Hindlimb muscle (tissue), 1 donor: ENCODE results near the gene BCR. TPM values are rescaled to one million over a fixed set of nuclear protein-coding genes. Genes with fewer than 3 reads are reported as not detected.

Experiments
- DNase-seq: peaks from one replicate; pipeline ENCODE4 v3.0.0-alpha.2; 2013
- polyA plus RNA-seq: library from polyadenylated mRNA; unstranded; fragments of 120-200 nt; gene quantifications from one replicate; pipeline ENCODE4 v1.2.1, GENCODE V29; 2013; ENCODE audit not compliant: insufficient read length

Gene BCR
- polyA plus RNA-seq, 1 donor: 18.6 TPM

DNA sequence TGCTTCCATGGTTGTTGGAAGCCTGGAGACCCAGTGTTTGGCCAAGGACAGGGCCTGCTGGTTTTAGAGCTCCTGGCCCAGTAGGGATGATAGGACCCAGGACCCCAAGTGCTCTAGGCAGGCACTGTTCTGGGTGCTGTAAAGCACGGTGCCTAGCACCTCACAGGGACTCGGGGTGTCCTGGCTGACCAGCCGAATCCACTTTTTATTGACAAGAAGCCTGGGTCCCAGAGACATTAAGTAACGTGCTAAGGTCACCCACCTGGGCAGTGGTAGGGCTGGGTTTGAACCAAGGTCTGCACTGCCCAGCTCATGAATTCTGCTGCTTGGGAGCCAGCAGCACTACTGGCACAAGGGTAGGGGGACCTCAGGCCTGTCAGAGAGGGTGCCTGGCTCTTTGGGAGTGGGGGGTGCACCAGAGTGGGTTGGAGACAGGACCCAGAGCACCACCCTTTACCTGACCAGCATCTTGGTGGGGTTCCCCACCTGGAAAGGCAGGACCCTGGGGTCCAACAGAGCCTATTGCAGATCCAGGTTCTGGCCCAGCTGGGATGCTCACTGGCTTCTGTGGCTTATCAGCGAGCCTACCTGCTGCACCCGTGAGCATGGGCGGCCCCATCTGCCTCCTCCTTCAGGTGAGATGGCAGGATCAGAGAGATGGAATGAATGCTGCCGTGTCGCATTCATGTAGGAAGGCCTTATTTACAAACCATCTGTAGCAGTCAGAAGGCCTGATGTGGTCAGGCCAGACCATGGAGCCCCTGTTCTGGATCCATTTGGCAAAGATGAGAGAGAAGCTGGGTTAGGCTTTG, 52.0 kb downstream of the BCR start:
- DNase-seq: no peak

DNA sequence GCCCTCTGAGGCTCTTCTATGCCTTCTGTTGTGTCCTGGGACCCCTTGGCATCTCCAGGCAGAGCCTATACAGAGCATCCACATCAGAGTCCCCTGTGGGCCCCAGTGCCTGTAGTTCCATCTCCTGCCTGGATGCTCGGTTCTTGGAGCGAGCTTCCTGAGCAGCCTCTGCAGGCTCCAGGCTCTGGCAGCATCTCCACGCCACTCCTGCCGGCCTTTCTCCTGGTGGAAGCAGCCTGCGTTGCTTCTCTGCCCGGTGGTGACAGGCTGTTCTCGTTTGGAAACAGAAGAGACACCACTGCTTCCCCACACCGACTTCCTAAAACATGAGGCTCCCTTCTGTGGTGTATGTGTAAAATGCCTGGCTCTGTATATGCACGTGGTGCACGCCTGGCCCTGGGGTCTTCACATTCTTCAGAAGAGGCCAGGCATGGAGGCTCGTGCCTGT, 52.8 kb downstream of the BCR start:
- DNase-seq: no peak

DNA sequence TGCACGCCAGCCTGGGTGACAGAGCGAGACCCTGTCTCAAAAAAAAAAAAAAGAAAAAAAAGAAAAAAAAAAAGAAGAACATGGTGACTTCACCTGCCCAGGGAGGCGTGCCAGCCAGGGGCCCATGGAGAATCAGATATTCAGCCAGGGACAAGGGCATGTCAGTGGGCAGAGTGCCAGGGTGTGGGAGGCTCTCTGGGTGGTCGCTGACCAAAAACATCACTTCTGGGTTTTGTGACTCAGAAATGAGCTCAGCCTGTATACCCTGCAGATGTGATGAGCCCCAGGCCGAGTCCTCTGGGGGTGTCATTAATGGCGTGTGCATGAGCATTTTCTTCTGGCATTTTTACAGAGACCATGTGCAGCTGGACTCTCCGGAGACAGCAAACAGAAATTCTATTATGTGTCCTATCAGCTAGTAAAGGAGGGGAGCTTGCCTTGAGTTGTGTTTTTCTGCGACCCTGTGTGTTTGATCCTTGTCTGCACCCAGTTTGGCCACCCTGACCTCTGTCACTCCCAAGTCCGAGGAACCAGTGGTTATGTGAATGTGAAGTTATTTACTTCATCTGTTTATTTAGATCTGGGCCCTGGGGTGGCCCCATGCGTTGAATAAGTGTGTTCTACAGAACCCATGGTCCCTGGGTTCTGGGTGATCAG, 53.6 kb downstream of the BCR start:
- DNase-seq: no peak

DNA sequence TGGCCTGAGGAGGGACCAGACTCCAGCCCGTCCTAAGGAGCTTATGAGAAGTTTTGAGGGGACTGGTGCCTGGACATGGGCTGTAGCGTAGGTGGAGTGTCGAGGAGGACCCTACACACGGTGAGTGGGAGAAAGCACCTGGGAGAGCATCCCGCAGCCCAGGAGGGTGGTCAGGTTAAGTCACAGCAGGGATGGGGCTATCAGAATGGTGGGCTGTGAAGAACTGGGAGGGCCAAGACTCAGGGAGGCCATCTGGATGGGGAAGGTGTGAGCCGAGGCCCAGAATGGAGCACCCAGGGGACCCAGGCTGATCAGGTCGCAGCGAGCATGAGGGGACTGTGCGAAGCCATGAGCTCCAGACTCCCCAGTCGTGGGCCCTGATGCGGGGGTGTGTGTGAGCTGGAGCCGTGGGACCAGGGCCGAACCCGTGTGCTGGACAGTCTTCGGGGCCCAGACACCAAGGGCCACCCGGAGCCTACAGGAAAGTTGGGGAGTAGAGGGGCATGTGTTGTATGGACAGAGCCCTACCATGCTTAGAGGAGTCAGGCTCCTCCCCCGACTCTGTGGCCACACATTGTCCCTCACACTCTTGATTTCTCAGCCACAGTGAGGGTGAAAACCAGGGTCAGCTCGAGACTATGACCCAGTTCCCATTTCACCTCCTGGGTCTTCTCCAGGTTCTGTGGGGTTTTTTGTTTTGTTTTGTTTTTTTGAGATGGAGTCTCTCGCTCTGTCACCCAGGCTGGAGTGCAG, 54.3 kb downstream of the BCR start:
- DNase-seq: no peak

- DNase-seq: no peak
These were observed 55.1 kb downstream of the BCR start for GRCh38 chr22:23235425-23235824.

GRCh38 chr22:23236026-23236425, 55.7 kb downstream of the BCR start:
- DNase-seq: no peak

DNA sequence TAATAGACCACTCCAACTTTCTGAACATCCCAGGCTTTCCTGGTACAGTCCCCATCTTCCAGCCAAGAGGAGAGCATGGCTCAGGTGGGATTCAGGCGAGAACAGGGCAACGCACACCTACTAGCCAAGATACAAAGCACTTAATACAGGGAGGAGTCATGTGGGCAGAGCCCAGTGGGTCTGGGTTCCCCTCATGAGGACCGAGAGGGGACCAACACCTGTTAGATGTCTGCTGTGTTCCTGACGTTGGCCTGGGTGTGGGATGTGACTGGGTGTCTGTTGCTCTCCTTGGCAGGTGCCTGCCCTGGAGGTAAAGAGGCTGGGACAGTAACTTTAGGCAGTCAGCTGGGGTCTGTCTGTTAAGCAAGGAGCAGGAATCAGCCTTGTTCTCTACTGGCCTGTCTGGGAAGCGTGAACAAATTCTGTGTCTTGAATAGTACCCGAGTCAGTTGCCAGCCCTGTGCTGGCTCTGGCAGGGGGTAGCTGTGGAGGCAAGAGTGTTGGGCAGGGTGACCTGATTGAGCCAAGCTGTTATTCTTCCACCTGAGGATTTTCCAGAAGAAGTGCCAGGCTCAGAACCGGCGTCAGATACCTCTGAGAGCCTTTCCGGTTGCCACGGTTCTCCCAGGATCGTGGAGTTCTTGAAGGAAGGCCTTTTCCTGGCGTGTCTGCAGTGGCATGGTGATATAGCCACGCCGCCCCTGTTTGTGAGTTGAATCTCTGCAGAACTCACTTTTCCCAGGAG, 56.3 kb downstream of the BCR start:
- no peak for DNase-seq

DNA sequence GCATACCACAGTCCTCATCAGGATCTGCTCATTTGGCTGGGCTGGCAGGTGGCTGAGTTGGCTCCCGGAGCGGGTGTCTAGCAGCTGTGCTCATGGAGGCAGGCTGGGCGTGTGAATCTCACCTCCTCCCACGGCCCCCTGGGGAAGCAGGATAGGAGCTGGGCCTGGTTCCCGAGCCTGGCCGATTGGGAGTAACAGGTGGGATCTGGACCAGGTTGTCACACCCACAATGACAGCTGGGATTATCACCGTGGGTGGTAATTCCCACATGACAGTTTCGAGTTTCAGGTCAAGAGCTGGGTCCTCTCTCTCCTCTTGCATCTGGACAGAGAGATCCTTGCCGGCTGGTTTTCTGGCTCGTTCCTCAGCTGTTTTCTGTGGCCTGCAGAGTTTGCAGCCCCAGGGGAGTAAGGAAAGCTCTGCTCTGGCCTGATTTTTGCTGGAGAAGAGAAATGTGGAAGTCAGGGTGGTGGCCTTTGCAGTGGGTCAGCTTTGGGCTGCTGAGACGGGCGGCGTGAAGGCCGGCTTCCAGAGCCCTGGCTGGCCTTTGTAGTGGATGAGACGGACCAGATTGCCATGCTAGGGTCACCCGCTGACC, 57.0 kb downstream of the BCR start:
- peak; percentile 83 for DNase-seq

GRCh38 chr22:23237841-23238240, 57.5 kb downstream of the BCR start:
- DNase-seq: no peak

GRCh38 chr22:23238707-23239106, 58.4 kb downstream of the BCR start:
- no peak for DNase-seq

- no peak for DNase-seq
These were observed 59.1 kb downstream of the BCR start for GRCh38 chr22:23239429-23239828.

GRCh38 chr22:23240639-23241389, 60.5 kb downstream of the BCR start:
- no peak for DNase-seq

- no peak for DNase-seq
These were observed 61.5 kb downstream of the BCR start for GRCh38 chr22:23241562-23242472.

DNA sequence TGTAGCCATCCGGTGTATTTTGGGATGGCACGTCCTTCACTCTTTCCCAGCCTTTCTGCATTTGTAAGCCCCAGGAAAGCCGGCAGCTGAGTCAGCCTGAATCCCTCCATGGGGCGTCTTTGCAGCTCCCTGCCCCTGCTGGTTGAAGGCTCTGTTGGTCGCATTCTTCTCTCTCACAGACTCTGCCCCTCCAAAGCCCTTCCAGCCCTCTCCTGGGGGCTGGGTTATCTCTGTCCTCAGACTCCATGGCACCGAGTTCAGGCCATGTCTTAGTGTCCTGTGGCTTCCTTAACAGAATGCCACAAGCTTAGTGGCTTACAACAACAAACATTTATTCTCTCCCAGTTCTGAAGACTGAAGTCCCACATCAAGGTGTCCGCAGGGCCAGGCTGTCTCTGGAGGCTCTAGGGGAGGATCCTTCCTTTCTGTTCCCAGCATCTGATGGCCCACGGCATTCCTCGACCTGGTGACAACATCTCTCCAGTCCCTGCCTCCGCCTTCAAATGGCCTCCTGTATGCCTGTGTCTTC, 62.2 kb downstream of the BCR start:
- no peak for DNase-seq

GRCh38 chr22:23243006-23243573, 62.8 kb downstream of the BCR start:
- no peak for DNase-seq

- no peak for DNase-seq
These were observed 63.8 kb downstream of the BCR start for GRCh38 chr22:23243859-23244689.

GRCh38 chr22:23244690-23245044, 64.4 kb downstream of the BCR start:
- DNase-seq: no peak

- no peak for DNase-seq
These were observed 64.9 kb downstream of the BCR start for GRCh38 chr22:23245045-23245798.
